Activated naive CD4-positive, alpha-beta T cell treated with anti-CD3 and anti-CD28 coated beads, Interleukin-2, amount 50 U/mL, for 24 hours (primary cell): ENCODE results near the gene TMEM185B.
A peak's percentile ranks its signal among the peaks of the same experiment; 100 is the strongest.

Source experiments
- H3K27ac Mint-ChIP-seq: one replicate; pipeline ENCODE4 v1.8.0; 2021; ENCODE audit warnings: mild to moderate bottlenecking, mixed read lengths
- H3K27me3 Mint-ChIP-seq: one replicate; pipeline ENCODE4 v1.8.0; 2021; ENCODE audit warnings: mixed read lengths
- H3K36me3 Mint-ChIP-seq: one replicate; pipeline ENCODE4 v1.8.0; 2021; ENCODE audit warnings: mixed read lengths
- H3K4me1 Mint-ChIP-seq: one replicate; pipeline ENCODE4 v1.8.0; 2021; ENCODE audit warnings: mixed read lengths
- H3K4me3 Mint-ChIP-seq: one replicate; pipeline ENCODE4 v1.8.0; 2021; ENCODE audit warnings: mild to moderate bottlenecking, mixed read lengths
- H3K9me3 Mint-ChIP-seq: one replicate; pipeline ENCODE4 v1.8.0; 2021; ENCODE audit warnings: mixed read lengths

The TMEM185B gene

DNA sequence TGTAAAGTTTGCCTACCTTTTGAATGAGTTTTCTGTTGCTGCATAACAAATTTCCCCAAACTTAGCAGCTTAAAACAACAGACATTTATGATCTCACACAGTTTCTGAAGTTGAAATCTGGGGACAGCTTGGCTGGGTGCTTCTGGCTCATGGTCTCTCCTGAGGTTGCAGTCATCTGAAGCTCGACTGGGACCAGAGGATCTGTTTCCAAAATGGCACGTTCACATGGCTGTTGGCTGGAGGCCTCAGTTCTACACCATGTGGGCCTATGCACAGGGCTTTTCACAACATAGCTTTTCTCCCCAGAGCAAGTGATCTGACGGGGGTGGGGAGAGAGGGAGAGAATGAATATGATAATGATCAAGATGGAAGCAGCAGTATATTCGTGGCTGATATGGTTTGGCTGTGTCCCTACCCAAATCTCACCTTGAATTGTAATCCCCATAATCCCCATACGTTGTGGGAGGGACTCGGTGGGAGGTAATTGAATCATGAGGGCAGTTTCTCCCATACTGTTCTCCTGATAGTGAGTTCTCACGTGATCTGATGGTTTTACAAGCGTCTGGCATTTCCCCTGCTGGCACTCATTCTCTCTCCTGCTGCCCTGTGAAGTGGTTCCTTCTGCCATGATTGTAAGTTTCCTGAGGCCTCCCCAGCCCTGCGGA, 32.9 kb upstream of the TMEM185B start:
- H3K27ac Mint-ChIP-seq = peak overlapping the region; percentile 31
- no peaks in the 10 kb centered on the region for H3K9me3 Mint-ChIP-seq
- H3K4me1 Mint-ChIP-seq = peaks cover 61% of the 10 kb centered on the region
- peaks cover 10% of the 10 kb centered on the region for H3K36me3 Mint-ChIP-seq
- no peaks in the 10 kb centered on the region for H3K27me3 Mint-ChIP-seq
- H3K4me3 Mint-ChIP-seq = peak overlapping the region; percentile 16

DNA sequence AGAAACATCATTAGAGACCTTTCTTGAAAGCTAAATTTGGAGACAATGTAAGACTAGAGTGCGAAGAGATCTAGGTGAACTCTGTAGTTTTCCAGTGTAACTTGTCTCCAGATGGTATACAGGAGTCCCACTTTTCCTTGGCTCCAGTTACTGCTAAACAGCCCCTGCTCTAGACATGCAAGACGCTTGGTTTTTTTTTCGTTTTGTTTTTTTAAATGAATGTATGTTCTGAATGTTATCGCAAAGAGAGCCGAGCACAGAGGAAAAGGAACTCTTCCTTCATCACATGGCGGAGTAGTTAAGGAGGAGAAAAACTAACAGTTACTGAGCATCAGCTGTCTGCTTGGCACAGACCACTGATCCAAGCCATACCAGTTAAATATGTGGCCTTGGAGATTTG, 31.9 kb upstream of the TMEM185B start:
- no peak overlapping the region for H3K27ac Mint-ChIP-seq

DNA sequence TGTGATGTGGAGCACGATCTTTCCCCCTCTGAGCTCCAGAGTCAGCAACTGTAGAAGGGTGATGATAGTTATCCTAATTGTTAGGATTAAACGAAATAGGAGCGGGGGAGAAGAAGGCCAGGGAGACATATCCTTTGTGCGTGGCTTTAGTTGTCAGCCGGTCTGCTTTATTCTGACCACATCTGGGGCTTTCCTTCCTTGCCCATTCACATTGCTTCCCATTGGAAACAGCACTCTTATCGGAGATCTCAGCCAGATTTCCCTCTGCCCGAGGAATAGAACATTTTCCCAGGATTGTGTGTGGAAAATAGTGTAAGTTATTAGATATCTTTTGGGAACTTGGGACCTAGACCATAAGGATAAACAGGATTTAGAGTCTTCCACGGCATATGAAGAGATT, 31.0 kb upstream of the TMEM185B start:
- Mint-ChIP-seq H3K36me3 (peaks cover 4% of the 10 kb centered on the region), H3K4me3 (peak overlapping the region; percentile 89), H3K27ac (peak overlapping the region; percentile 0), H3K27me3 (no peaks in the 10 kb centered on the region), H3K4me1 (peaks cover 61% of the 10 kb centered on the region), H3K9me3 (no peaks in the 10 kb centered on the region)

More for the DNA sequence above, 31.9 kb upstream of the TMEM185B start:
- Mint-ChIP-seq H3K36me3 (peaks cover 4% of the 10 kb centered on the region), H3K4me3 (peak overlapping the region; percentile 60), H3K27me3 (no peaks in the 10 kb centered on the region), H3K4me1 (peaks cover 61% of the 10 kb centered on the region), H3K9me3 (no peaks in the 10 kb centered on the region)

DNA sequence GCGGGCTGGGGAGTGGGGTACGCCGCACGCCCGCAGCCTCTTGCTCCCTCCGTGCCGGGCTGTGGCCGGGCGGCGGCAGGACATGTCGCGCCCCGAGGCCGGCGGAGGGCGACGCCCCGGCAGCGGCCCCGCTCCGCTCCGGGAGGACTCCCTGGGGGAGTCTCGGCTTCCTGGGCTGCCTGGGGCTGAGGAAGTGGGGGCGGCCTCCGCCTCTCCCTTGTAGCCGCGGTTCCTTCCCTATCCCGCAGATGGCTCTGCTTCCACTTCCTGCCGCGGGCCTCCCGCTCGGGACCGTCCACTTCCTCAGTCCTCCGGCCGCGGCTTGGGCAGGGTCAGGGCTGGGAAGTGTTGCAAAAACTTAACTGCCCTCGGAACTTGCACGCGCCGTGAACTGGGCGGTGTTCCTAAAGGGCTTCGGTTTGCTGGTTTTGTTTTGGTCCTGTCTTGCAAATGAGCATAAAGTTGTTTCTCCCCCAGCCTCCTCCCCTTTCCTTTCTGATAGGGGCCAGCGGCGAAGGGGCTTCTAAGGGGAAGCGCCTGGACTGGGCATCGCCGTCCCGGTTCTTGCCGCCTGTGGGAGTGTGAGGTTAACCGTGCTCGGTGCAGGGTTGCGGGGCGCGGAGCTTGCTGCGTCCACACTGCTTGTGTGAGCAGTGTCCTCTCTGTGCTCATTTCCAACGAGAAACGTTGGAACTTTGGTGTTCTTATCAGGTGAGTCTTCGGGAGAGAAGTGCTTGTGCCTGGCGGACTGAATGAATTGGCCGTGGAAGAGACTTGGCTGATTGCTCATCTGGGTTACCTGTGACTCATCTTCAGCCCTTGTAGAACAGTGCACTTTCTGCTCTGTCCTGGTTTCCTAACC, 30.1 kb upstream of the TMEM185B start:
- Mint-ChIP-seq H3K9me3 (no peaks in the 10 kb centered on the region), H3K27me3 (no peaks in the 10 kb centered on the region), H3K27ac (peak overlapping the region; percentile 92), H3K36me3 (peaks cover 2% of the 10 kb centered on the region), H3K4me1 (peaks cover 60% of the 10 kb centered on the region), H3K4me3 (peak overlapping the region; percentile 100)

DNA sequence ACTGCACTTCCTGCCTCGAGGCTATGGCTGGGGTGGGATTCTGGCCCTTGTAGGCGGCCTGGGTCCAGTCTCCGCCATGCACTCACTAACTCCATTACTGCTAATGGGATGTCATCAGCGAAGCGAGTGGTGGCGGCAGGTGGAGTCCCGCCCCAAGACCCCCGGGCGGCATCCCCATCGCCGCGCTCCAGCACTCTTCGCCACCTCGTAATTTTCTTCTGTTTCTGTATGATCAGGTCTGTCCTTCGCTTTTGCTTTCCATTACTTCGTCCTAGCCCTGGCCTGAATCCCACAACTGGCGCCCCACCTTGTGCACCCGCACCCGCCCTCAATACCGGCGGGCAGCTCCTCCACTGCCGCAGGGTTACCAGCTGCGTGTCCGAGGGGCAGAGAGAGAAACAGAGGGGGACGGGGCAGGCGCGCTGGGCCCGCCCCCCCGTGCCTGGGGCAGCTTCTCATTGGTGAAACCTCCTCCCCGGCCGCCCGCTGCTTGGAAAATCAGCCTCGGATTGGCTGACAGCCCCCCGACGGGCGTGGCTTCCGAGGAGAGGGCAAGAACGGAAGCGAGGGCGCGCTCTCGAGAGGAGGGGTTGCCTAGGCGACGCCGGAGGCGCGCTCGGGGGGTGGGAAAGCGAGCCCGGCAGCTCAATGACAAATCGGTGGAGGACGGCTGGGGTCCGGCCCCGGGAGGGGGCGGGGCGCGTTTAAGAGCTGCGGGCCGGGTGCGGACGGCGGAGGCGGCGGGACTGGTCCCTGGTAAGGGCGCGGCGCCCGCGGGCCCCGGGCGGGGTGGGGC, 29.2 kb upstream of the TMEM185B start, which contains the start of gene RALB:
Gene RALB (plus strand): TSS at position 628 of the 796 bp plus-strand sequence. CDS start 25,813 bp downstream, outside the sequence.
- Mint-ChIP-seq H3K27me3 (no peaks in the 10 kb centered on the region), H3K4me1 (peaks cover 52% of the 10 kb centered on the region), H3K27ac (peak within 1 kb of the TSS; percentile 95), H3K9me3 (no peaks in the 10 kb centered on the region), H3K36me3 (peaks cover 2% of the 10 kb centered on the region), H3K4me3 (peak within 1 kb of the TSS; percentile 100)

DNA sequence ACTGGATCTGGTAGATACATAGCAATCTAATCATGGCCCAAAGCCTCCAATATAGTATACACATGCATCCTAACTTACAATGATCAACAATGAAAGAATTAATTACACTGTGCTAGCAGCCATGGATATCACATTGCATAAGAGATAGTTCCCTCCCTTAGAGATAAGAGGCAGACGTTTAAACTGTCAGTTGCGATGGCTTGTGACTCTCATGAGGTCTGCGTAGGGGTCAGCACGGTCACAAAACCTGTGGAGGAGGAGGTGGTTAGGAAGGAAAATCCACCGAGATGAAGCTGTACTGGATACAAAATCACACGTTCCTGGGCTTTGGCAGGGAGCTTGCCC, 28.7 kb upstream of the TMEM185B start:
- Mint-ChIP-seq H3K4me1 (peaks cover 46% of the 10 kb centered on the region), H3K27me3 (no peaks in the 10 kb centered on the region), H3K27ac (peak overlapping the region; percentile 71), H3K9me3 (no peaks in the 10 kb centered on the region), H3K36me3 (peaks cover 2% of the 10 kb centered on the region), H3K4me3 (peak overlapping the region; percentile 100)

DNA sequence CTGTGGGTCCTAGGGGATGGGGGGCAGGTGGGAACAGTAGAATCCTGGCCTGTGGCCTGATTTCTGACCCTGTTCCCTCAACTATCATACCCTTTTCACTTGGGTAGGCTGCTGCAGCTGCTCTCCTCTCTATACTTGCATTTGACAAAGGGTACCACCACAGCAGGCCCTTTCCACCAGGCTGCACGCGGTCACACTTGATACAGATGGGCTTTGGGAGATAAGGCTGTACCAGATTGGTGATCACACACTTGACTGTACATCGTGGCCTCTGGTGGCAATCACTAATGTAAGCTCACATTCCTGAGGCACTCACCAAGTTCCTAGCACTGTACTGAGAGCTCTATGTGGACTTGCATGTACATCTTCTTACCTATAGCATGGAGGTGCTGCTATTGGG, 27.9 kb upstream of the TMEM185B start:
- H3K9me3 Mint-ChIP-seq = no peaks in the 10 kb centered on the region
- no peak overlapping the region for H3K4me3 Mint-ChIP-seq
- peaks cover 39% of the 10 kb centered on the region for H3K4me1 Mint-ChIP-seq
- H3K27me3 Mint-ChIP-seq = peaks cover 2% of the 10 kb centered on the region
- H3K36me3 Mint-ChIP-seq = peaks cover 2% of the 10 kb centered on the region
- H3K27ac Mint-ChIP-seq = no peak overlapping the region

DNA sequence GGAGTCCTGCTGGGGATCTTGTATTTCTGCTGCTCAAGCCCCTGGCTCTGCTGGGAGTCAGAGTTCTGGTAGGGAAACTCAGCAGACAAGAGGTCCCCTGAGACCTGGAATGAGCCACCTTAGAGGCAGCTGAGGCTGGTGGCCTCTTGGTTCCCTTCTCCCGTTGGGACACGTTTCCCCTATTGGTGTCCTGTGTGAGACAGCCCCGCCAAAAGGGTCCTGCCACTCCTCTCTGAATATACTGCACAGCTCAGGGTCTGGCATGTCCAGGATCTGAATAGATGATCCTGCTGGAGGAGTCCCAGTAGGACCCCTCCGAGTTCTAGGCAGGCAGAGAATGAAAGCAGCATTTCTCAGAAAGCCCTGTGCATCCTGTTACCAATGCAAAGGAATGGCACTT, 27.4 kb upstream of the TMEM185B start:
- H3K27ac Mint-ChIP-seq = no peak overlapping the region
- peaks cover 34% of the 10 kb centered on the region for H3K4me1 Mint-ChIP-seq
- H3K4me3 Mint-ChIP-seq = no peak overlapping the region
- H3K36me3 Mint-ChIP-seq = no peaks in the 10 kb centered on the region
- H3K9me3 Mint-ChIP-seq = no peaks in the 10 kb centered on the region
- H3K27me3 Mint-ChIP-seq = peaks cover 2% of the 10 kb centered on the region

DNA sequence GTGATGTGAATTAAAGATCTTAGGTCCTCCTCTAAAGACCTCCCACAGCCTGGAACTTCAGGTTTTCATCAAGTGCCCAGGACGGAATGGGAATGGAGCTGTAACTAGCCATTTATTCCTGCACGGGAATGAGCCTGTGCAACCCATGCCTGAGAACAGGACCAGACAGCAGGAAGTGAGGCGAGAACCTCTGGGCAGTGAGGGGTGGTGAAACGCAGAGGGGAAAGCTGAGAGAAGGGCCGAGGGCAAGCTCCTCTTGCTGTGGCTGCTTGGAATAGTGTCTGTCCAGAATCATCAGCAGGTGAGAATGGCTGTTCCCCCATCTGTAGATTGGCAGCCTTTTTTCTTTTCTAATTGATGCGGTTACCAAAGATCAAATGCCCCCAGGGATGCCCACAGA, 24.7 kb upstream of the TMEM185B start:
- Mint-ChIP-seq H3K4me3 (no peak overlapping the region), H3K4me1 (peaks cover 11% of the 10 kb centered on the region), H3K36me3 (no peaks in the 10 kb centered on the region), H3K27ac (no peak overlapping the region), H3K9me3 (no peaks in the 10 kb centered on the region), H3K27me3 (peaks cover 2% of the 10 kb centered on the region)

DNA sequence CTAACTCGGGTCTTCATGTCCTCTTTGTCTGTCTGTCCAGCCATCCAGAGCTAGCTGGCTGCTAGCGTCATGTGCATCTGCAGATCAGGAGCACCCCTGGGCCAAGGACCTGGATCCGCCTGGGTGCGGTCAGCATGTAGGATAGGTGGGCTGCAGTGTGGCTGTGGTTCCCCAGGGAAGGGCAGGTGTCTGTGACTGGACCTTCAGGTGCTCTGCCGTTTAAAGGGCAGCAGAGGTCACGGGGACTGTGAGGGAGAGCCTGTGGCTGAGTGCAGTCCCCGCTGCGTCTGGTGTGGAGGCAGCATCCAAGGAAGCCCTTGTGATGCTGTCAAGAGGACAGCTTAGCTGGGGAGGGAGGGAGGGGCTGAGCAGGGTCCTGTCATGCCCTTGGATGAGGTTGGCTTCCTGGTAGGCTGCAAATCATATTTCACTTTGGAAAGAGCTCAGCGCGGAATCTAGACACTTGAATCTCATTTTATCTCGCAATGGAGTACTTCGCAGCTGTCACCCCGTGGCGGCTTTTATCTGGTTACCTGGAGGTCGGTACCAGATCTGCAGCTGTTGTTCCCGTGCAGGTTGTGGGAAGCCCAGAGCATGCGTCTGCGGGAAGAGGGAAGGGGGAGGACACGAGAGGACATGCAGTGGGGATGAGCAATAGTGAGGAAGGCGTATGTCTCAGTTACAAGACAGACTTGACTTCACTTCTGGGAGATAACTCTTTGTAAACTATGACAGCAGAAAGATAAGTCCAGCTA, 23.5 kb upstream of the TMEM185B start:
- Mint-ChIP-seq H3K36me3 (no peaks in the 10 kb centered on the region), H3K27ac (no peak overlapping the region), H3K4me1 (peaks cover 3% of the 10 kb centered on the region), H3K9me3 (no peaks in the 10 kb centered on the region), H3K4me3 (no peak overlapping the region), H3K27me3 (peaks cover 2% of the 10 kb centered on the region)

DNA sequence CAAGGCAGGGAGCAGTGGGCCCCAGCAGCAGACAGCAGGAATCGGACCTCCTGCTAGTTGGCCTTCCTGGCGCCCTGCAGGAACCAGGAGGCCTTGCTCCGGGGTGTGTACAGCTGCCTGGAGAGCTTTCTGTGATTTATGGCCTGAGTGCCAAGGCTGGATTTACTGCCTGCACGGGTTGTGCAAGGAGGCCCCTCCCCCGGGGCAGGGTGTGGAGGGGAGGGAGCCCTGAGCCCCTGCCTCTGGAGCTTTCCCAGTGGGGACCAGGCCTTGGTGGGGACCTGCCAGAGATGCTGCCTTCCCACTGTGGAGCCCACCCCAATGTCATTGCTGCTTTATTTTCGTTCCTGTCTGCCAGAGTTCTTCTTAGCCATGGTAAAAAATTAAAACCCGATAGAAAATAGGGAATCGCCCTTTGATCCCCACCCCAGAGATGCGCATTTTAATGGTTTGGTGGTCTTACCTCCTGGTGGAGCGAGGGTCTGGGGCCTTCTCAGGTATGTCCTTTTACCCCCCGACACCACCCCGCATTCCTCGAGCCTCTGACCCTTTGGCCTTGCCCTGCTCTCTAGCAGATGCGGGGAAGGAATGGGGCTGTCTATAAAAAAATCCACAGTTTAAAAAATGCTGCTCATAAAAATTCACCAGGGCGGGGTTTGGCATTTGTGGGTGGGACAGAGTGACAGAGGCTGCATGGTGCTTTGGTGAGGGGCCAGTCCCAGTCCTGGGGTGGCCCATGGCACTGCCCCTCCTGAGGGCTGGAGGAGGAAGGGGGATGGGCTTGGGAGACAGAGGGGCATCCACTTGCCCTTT, 22.5 kb upstream of the TMEM185B start:
- Mint-ChIP-seq H3K4me3 (no peak overlapping the region), H3K36me3 (no peaks in the 10 kb centered on the region), H3K27ac (no peak overlapping the region), H3K9me3 (no peaks in the 10 kb centered on the region), H3K4me1 (no peaks in the 10 kb centered on the region), H3K27me3 (peaks cover 2% of the 10 kb centered on the region)

DNA sequence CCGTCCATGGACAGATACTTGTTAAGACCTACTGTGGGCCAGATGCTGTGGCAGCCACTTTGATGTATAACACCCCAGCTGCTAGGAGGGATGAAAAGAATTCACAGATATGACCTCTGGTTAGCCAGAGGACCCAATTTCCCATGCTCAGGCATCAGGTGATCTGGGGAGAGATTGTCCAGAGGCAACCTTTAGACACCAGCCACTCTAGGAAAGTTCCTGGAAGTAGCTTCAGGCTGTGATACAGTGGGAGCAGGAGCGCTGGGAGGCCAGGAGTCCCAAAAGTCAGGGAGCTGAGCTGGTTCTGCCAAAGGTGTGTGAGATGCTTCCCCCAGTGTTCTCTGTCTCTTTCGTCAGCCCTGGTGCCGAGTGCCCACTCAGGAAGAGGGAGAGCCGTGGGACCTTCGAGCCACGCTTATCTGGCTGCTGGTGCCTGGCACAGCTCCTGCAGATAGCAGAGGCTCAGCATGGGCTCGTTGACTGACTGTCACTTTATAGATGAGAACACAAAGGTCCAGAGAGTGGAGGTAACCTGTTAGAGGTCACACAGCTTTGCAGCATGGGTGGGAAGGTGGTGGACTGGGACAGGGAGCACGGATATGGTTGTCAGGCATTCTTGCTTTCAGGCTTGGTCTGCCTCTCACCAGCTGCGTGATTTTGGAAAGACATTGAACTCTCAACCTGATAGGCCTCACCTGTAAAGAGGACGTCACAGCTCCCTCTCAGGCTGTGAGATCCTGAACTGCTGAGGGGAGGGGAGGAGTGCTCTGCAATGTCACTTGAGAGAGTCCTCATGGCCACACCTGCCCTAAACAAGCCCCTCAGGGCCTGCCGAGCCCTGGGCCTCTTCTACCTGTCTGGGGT, 21.7 kb upstream of the TMEM185B start:
- H3K36me3 Mint-ChIP-seq = no peaks in the 10 kb centered on the region
- no peak overlapping the region for H3K4me3 Mint-ChIP-seq
- H3K27me3 Mint-ChIP-seq = peaks cover 2% of the 10 kb centered on the region
- H3K4me1 Mint-ChIP-seq = no peaks in the 10 kb centered on the region
- no peak overlapping the region for H3K27ac Mint-ChIP-seq
- no peaks in the 10 kb centered on the region for H3K9me3 Mint-ChIP-seq

DNA sequence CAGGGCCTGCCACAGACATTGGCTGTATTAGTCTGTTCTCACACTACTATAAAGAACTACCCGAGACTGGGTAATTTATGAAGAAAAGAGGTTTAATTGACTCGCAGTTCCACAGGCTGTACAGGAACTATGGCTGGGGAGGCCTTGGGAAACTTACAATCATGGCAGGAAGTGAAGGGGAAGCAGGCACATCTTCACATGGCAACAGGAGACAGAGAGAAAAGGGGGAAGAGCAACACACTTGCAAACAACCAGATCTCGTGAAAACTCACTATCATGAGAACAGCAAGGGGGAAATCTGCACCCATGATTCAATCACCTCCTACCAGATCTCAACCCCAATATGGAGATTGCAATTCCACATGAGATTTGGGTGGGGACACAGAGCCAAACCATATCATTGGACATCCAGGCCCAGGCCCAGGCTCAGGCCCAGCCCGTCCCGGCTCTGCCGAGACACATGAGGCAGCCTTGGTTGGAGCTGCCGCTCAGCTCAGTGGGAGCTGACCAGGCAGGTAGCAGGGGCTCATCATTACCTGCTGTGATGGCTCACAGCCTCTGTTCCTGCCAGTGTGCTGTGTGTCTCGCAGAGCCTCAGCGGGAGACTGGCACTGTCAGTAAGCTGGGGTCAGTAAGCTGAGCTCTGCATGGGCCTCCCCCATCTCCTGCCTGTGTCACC, 20.8 kb upstream of the TMEM185B start:
- H3K27ac Mint-ChIP-seq = no peak overlapping the region

More for the DNA sequence above, 20.8 kb upstream of the TMEM185B start:
- H3K4me3 Mint-ChIP-seq = no peak overlapping the region
- peaks cover 2% of the 10 kb centered on the region for H3K27me3 Mint-ChIP-seq
- H3K36me3 Mint-ChIP-seq = no peaks in the 10 kb centered on the region
- H3K9me3 Mint-ChIP-seq = no peaks in the 10 kb centered on the region
- H3K4me1 Mint-ChIP-seq = no peaks in the 10 kb centered on the region
